NOMO-1 treated with DMSO at 0.1 percent for 48 hours (cell line): Measurements from ENCODE around the gene KATNIP.
A peak's percentile ranks its signal among the peaks of the same experiment; 100 is the strongest.

Experiments
- DNase-seq: peaks from one replicate; lab custom pipeline; 2025; ENCODE audit not compliant: unreplicated experiment; lab: John Stamatoyannopoulos, UW

Gene KATNIP

GRCh38 chr16:27549746-27550581, at the start of gene KATNIP, which contains the start of gene GTF3C1:
TSS of gene KATNIP (plus strand) at chr16:27550144. CDS start at chr16:27550171, 27 bp downstream.
TSS of gene GTF3C1 (minus strand) at chr16:27549913. CDS start at chr16:27549890, 23 bp downstream.
- peak; percentile 97 for DNase-seq

GRCh38 chr16:27500801-27501200, 49.1 kb upstream of the KATNIP start:
- DNase-seq = no peak

GRCh38 chr16:27503662-27504061, 46.3 kb upstream of the KATNIP start:
- DNase-seq = no peak

- DNase-seq = no peak
Measured at GRCh38 chr16:27505297-27506236, 44.4 kb upstream of the KATNIP start.

- DNase-seq = no peak
Measured at GRCh38 chr16:27506771-27507170, 43.2 kb upstream of the KATNIP start.

- DNase-seq = no peak
Measured at GRCh38 chr16:27508476-27508875, 41.5 kb upstream of the KATNIP start.

GRCh38 chr16:27511657-27512448, 38.1 kb upstream of the KATNIP start:
- DNase-seq = no peak

GRCh38 chr16:27514806-27515205, 35.1 kb upstream of the KATNIP start:
- no peak for DNase-seq

- no peak for DNase-seq
Measured at GRCh38 chr16:27515874-27516353, 34.0 kb upstream of the KATNIP start.

GRCh38 chr16:27516365-27516764, 33.6 kb upstream of the KATNIP start:
- DNase-seq = no peak

- no peak for DNase-seq
Measured at GRCh38 chr16:27517664-27518063, 32.3 kb upstream of the KATNIP start.

- DNase-seq = no peak
Measured at GRCh38 chr16:27518226-27518625, 31.7 kb upstream of the KATNIP start.

- DNase-seq = no peak
Measured at GRCh38 chr16:27520982-27521673, 28.8 kb upstream of the KATNIP start.

GRCh38 chr16:27522173-27522707, 27.7 kb upstream of the KATNIP start:
- DNase-seq = no peak

- no peak for DNase-seq
Measured at GRCh38 chr16:27526180-27526579, 23.8 kb upstream of the KATNIP start.

- no peak for DNase-seq
Measured at GRCh38 chr16:27528294-27528693, 21.6 kb upstream of the KATNIP start.

GRCh38 chr16:27529962-27530361, 20.0 kb upstream of the KATNIP start:
- DNase-seq = no peak

- DNase-seq = no peak
Measured at GRCh38 chr16:27531186-27531585, 18.8 kb upstream of the KATNIP start.

GRCh38 chr16:27531826-27532800, 17.8 kb upstream of the KATNIP start:
- no peak for DNase-seq
